ENCODE results near the gene DBH.
A peak's percentile ranks its signal among the peaks of the same experiment; 100 is the strongest.

The DBH gene

GRCh38 chr9:133640580-133641395, 4.6 kb downstream of the DBH start:
- Histone ChIP-seq H3K36me3 (no peaks in the 10 kb centered on the region), H3K9ac (no peak overlapping the region), H3K9me3 (replicated peaks in 1 of 11) (no peaks in the 10 kb centered on the region), H4K20me1 (peaks cover 0 to 30% (median 0%) of the 10 kb centered on the region in 11 experiments; a peak in 3 of 22 replicates), H3K4me3 (no peak overlapping the region), H3K27ac (no peak overlapping the region), H3K4me2 (no peak overlapping the region), H3K27me3 (peaks cover 0 to 7% (median 0%) of the 10 kb centered on the region in 11 experiments; a peak in 1 of 22 replicates), H3K4me1 (peaks cover 0 to 45% (median 25%) of the 10 kb centered on the region in 10 experiments; a peak in 14 of 20 replicates)
- no peak for TF ChIP-seq Cebpa-rat (IDR thresholded peaks at IDR 0.05)

- Histone ChIP-seq H3K4me1 (peaks cover 0 to 40% (median 23%) of the 10 kb centered on the region in 10 experiments; a peak in 14 of 20 replicates), H4K20me1 (peaks cover 0 to 24% (median 0%) of the 10 kb centered on the region in 11 experiments; a peak in 2 of 22 replicates), H3K4me2 (no peak overlapping the region), H3K9me3 (replicated peaks in 1 of 11) (no peaks in the 10 kb centered on the region), H3K4me3 (no peak overlapping the region), H3K27ac (no peak overlapping the region), H3K9ac (no peak overlapping the region), H3K27me3 (peaks cover 0 to 7% (median 0%) of the 10 kb centered on the region in 11 experiments; a peak in 1 of 22 replicates), H3K36me3 (no peaks in the 10 kb centered on the region)
- TF ChIP-seq Cebpa-rat (IDR thresholded peaks at IDR 0.05) = no peak
These were observed 5.2 kb downstream of the DBH start for GRCh38 chr9:133641396-133641655.

GRCh38 chr9:133641861-133642595, 5.9 kb downstream of the DBH start:
- Histone ChIP-seq H3K4me3 (no peak overlapping the region), H4K20me1 (peaks cover 0 to 24% (median 0%) of the 10 kb centered on the region in 11 experiments; a peak in 3 of 22 replicates), H3K9me3 (replicated peaks in 1 of 11) (no peaks in the 10 kb centered on the region), H3K9ac (no peak overlapping the region), H3K27me3 (peaks cover 0 to 6% (median 0%) of the 10 kb centered on the region in 11 experiments; a peak in 1 of 22 replicates), H3K4me2 (no peak overlapping the region), H3K36me3 (no peaks in the 10 kb centered on the region), H3K27ac (no peak overlapping the region), H3K4me1 (peaks cover 0 to 34% (median 22%) of the 10 kb centered on the region in 10 experiments; a peak in 14 of 20 replicates)
- no peak for TF ChIP-seq Cebpa-rat (IDR thresholded peaks at IDR 0.05)

- no peaks in the 10 kb centered on the region for H3K9me3 ChIP-seq (replicated peaks in 1 of 11)
- peaks cover 0 to 26% (median 16%) of the 10 kb centered on the region in 10 experiments; a peak in 14 of 20 replicates for H3K4me1 ChIP-seq
- H4K20me1 ChIP-seq = peaks cover 0 to 24% (median 0%) of the 10 kb centered on the region in 11 experiments; a peak in 3 of 22 replicates
- no peaks in the 10 kb centered on the region; a peak in 1 of 22 replicates for H3K27me3 ChIP-seq
- no peak overlapping the region for H3K27ac ChIP-seq
- H3K4me2 ChIP-seq = no peak overlapping the region
- H3K36me3 ChIP-seq = no peaks in the 10 kb centered on the region
- H3K9ac ChIP-seq = no peak overlapping the region
- TF ChIP-seq Cebpa-rat (IDR thresholded peaks at IDR 0.05) = no peak
- H3K4me3 ChIP-seq = no peak overlapping the region
These were observed 6.7 kb downstream of the DBH start for GRCh38 chr9:133642708-133643361.

GRCh38 chr9:133643362-133643755, 7.2 kb downstream of the DBH start:
- Histone ChIP-seq H4K20me1 (peaks cover 0 to 24% (median 0%) of the 10 kb centered on the region in 11 experiments; a peak in 3 of 22 replicates), H3K4me3 (no peak overlapping the region), H3K27me3 (no peaks in the 10 kb centered on the region), H3K4me1 (peaks cover 0 to 21% (median 12%) of the 10 kb centered on the region in 10 experiments; a peak in 14 of 20 replicates), H3K27ac (no peak overlapping the region), H3K9me3 (replicated peaks in 1 of 11) (no peaks in the 10 kb centered on the region), H3K9ac (no peak overlapping the region), H3K4me2 (no peak overlapping the region), H3K36me3 (no peaks in the 10 kb centered on the region)
- no peak for TF ChIP-seq Cebpa-rat (IDR thresholded peaks at IDR 0.05)

GRCh38 chr9:133643978-133644760, 8.0 kb downstream of the DBH start:
- H3K4me1 ChIP-seq = peaks cover 0 to 16% (median 9%) of the 10 kb centered on the region in 10 experiments; a peak in 8 of 20 replicates
- H3K4me2 ChIP-seq = peak overlapping the region in 2 of 11 experiments; percentile 28 to 40; a peak in 2 of 22 replicates
- H3K4me3 ChIP-seq = no peak overlapping the region
- no peak overlapping the region for H3K27ac ChIP-seq
- peaks cover 0 to 23% (median 0%) of the 10 kb centered on the region in 11 experiments; a peak in 3 of 22 replicates for H4K20me1 ChIP-seq
- H3K9me3 ChIP-seq (replicated peaks in 1 of 11) = no peaks in the 10 kb centered on the region
- H3K36me3 ChIP-seq = no peaks in the 10 kb centered on the region
- H3K9ac ChIP-seq = no peak overlapping the region
- H3K27me3 ChIP-seq = no peaks in the 10 kb centered on the region
- no peak for TF ChIP-seq Cebpa-rat (IDR thresholded peaks at IDR 0.05)

GRCh38 chr9:133645021-133645765, 9.0 kb downstream of the DBH start:
- peak overlapping the region in 7 of 11 experiments; percentile 4 to 40 (median 20); a peak in 9 of 22 replicates for H3K4me2 ChIP-seq
- H3K4me1 ChIP-seq = peaks cover 0 to 16% (median 9%) of the 10 kb centered on the region in 10 experiments; a peak in 8 of 20 replicates
- no peak overlapping the region for H3K4me3 ChIP-seq
- peaks cover 0 to 16% (median 0%) of the 10 kb centered on the region in 11 experiments; a peak in 3 of 22 replicates for H4K20me1 ChIP-seq
- 0 out of 22 replicates have a peak overlapping the region, but pooled peaks of 1 of the 11 experiments have one; percentile 9 for H3K9ac ChIP-seq
- no peak overlapping the region for H3K27ac ChIP-seq
- no peak for TF ChIP-seq Cebpa-rat (IDR thresholded peaks at IDR 0.05)
- no peaks in the 10 kb centered on the region for H3K27me3 ChIP-seq
- no peaks in the 10 kb centered on the region for H3K36me3 ChIP-seq
- H3K9me3 ChIP-seq (replicated peaks in 1 of 11) = no peaks in the 10 kb centered on the region

- Histone ChIP-seq H3K4me2 (no peak overlapping the region), H3K9ac (no peak overlapping the region), H3K36me3 (no peaks in the 10 kb centered on the region), H3K9me3 (replicated peaks in 1 of 11) (no peaks in the 10 kb centered on the region), H4K20me1 (peaks cover 0 to 12% (median 0%) of the 10 kb centered on the region in 11 experiments; a peak in 3 of 22 replicates), H3K4me3 (no peak overlapping the region), H3K27me3 (no peaks in the 10 kb centered on the region), H3K4me1 (peaks cover 0 to 16% (median 11%) of the 10 kb centered on the region in 10 experiments; a peak in 9 of 20 replicates), H3K27ac (no peak overlapping the region)
- TF ChIP-seq Cebpa-rat (IDR thresholded peaks at IDR 0.05) = no peak
These were observed 11.0 kb downstream of the DBH start for GRCh38 chr9:133647148-133647547.
